Activated naive CD8-positive, alpha-beta T cell treated with anti-CD3 and anti-CD28 coated beads, Interleukin-2, amount 50 U/mL, for 16 hours (primary cell): ENCODE data around the gene BMERB1.
"Not testable (repeated sequence)": the region's sequence is repeated elsewhere in the genome, so short reads cannot be mapped to it uniquely, and the experiment has no call there.

ENCODE experiments used
- DNase-seq: peaks from one replicate; pipeline ENCODE4 v3.0.0-alpha.2; 2020; ENCODE audit warnings: low read depth, low spot score

BMERB1 gene

DNA sequence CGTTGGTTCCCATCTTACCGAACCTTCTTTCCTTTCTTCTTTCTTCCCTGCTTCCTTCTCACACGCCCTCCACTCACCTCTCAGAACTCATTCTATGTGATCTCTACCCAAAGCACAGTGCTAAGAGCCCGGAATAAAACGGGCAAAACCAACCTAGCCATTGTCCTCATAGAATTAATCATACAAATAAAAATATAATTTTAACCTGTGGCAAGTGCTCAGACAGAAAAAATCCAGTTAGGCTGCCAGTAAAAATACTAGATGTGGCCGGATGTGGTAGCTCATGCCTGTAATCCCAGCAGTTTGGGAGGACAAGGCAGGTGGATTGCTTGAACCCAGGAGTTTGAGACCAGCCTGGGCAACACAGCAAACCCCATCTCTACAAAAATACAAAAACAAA lies 27.0 kb downstream of the BMERB1 start:
- no peak for DNase-seq

DNA sequence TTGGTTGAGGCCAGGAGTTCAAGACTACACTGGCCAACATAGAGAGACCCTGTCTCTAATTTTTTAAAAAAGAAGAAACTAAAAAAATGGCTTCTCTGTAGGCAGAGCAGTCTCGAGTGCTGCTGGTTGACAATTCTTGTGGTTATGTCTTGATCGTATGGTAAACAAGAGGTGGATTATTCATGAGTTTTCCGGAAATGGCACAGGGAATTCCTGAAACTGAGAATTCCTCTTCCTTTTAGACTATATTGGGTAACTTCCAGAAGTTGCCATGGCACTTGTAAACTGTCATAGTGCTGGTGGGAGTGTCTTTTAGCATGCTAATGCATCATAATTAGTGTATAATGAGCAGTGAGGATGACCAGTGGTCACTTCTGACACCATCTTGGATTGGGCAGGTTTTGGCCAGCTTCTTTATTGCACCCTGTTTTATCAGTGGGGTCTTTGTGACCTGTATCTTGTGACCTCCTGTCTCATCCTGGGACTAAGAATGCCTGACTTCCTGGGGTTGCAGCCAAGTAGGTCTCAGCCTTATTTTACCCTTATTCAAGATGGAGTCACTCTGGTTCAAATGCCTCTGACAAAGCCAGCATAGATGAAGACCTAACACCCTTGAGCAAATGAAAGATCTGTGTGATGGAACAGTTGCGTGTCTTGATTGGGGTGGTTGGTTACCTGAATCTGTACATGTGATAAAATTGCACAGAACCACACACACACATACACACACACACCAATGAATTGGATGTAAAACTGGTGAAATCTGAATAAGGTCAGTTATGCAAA lies 30.2 kb downstream of the BMERB1 start:
- no peak for DNase-seq

DNA sequence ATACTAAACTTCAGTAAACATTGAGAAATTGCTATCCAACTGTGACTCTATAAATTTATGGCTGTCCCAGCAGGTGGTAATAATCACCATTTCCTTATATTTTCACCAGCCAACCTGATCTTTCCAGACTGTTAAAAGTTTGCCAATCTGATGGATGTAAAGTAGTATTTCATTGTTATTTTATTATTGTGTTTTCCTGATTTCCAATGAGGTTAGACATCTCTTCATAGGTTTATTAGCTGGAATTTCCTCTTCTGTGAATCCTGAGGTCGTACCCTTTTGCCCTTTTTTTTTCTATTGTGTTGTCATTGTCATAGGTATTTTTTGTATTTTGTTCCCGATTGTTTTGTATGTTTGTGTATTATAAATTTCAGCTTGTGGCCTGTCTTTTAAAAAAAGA lies 31.7 kb downstream of the BMERB1 start:
- DNase-seq: no peak

DNA sequence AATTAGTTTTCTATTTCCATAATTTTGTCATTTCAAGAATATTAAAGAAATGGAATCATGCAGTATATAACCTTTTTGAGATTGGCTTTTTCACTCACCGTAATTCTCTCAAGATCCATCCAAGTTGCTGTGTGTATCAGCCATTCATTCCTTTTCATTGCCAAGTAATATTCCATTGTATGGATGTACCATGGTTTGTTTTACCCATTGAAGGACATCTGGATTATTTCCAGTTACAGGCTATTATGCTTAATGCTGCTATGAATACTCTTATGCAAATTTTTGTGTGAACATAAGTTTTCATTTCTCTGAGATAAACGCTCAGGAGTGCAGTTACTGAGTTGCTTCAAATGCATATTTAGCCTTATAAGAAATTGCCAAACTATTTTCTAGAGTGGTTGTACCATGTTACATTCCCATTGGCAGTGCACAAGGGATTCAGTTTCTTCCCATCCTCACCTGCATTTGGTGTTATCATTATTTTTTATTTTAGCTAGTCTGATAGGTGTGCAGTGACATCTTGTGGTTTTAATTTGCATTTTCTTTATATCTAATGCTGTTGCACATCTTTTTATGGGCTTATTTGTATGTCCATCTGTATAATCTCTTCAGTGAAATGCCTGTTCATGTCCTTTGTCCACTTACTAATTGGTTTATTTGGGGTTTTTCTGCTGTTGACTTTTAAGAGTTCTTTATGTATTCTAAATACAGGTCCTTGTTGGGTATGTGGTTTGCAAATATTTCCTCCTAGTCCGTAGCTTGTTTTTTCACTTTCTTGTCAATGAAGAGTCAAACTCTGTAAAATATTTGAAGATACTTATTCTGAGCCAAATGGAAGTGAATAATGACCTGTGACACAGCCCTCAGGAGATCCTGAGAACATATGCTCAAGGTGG lies 32.7 kb downstream of the BMERB1 start:
- no peak for DNase-seq

DNA sequence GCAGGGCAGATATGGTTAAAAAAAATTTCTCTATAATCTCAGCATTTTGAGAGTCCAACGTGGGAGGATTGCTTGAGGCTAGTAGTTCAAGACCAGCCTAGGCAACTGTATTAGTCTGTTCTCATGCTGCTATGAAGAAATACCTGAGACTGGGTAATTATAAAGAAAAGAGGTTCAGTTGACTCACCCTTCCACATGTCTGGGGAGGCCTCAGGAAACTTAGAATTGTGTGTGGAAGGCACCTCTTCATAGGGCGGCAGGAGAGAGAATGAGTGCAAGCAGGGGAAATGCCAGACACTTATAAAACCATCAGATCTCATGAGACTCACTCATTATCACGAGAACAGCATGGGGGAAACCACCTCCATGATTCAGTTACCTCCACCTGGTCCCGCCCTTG lies 42.6 kb downstream of the BMERB1 start:
- not testable (repeated sequence) for DNase-seq

DNA sequence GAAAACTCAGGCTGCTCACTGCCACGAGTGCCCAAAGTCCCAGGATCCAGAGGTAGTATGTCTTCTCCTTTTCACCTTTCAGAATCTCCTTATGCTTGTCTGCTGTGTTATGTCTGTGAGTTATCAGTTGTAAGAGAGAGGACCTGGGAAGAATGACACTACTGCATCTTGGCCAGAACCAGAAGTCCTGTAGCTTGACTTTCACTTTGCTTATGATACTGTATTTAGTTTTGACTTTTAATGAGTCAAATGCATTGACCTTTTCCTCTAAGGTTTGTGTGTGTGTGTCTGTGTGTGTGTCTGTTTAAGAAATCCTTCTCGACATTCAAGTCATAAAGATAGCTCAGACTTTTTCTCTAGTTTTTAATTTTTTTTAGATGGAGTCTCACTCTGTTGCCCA lies 43.4 kb downstream of the BMERB1 start:
- DNase-seq: no peak

DNA sequence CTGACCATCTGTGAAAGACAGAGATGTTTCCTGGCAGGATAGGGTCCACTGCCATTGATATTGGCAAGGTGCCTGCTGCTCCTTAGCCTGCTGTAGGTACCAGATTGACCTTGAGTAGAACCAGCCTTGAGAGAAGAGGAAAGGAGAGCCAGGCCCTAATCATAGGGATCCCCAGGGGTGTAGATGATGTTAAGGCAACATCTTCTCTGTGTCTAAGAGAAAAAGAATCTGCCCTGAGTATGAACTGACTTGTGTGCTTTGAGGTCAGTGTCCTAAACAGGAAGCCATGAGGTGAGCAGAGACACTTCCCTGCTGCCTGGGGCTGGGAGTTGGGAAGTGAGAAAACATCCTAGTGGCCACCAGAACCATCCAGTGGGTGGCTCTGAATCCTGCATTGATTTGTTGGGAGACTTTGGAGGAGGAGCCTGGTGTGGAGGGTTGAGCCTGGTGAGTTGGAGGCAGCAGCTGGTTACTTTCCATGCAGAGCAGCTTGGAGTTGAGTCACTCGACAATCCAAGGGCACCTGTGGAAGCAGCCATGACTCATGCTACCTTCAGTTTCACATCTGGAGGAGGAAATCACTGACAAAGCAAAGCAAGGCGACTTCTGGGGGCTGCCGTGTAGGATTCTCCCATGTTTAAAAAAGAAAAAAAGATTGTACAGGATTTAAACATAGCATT lies 47.8 kb downstream of the BMERB1 start:
- peak; percentile 14 for DNase-seq

DNA sequence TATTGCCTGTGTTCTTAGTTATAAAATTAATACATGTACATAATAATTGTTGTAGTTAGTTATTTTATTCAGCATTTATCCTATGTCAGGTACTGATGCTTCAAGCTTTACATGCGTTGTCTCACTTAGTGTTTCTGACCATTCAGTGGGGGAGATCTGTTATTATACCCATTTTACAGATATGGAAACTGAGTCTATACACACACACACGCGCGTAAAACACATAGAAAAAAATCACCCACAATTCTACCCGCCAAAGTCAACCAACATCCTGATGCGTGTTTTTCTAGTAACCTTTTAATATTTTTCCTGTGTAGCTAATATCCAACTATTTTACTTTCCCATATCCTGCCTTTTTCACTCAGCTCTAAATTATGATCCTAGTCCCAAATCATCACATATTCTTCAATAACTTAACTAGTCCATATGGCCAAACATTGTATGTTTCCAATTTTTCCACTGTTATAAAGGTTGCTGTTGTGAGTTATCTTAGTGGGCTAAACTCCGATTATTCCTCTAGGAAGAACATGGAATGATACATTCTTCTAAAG lies 48.4 kb downstream of the BMERB1 start:
- no peak for DNase-seq

DNA sequence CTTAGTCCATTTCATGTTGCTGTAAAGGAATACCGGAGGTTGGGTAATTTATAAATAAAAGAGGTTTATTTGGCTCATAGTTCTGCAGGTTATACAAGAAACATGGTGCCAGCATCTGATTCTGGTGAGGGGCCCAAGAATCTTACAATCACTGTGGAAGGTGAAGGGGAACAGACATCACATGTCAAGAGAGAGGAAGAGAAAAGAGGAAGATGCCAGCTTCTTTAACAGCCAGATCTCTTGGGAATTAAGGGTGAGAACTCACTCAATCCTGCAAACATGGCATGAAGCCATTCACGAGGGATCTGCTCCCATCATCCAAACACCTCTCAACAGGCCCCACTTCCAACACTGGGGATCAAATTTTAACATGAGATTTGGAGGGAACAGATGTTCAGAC lies 49.5 kb downstream of the BMERB1 start:
- DNase-seq: no peak

DNA sequence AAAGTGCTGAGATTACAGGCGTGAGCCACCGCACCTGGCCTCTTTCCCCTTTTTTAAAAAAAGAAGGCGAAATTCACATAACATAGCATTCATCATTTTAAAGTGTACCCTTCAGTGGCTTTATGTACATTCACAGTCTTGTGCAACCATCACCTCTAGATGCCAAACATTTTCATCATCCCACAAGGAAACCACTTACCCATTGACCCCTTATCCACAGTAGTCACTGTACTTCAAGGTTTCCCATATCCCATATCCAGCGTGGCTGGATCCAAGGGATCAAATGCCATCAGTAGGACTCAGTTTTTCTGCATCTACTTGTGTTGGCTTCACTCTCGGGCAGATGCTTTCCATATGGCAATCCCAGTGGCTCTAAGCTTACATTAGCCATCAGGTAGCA lies 50.3 kb downstream of the BMERB1 start:
- DNase-seq: no peak

DNA sequence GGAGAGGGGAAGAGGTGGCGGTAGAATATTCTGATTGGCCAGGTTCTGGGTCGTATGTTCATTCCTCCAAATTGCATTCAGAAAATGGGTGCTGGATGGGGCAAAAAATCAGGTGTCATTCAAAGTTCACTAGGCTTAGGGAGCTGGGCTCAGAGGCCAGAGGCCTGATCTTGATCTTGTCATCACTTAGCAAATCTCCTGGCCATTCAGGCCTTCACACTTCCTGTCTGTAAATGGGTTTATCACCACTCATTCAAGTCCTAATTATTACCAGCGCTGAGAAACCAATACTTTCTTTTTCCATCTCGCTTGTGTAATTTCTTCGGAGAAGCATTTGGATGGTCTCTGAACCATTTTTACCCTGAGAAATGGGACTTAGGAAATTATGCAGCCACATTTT lies 50.8 kb downstream of the BMERB1 start:
- DNase-seq: no peak

DNA sequence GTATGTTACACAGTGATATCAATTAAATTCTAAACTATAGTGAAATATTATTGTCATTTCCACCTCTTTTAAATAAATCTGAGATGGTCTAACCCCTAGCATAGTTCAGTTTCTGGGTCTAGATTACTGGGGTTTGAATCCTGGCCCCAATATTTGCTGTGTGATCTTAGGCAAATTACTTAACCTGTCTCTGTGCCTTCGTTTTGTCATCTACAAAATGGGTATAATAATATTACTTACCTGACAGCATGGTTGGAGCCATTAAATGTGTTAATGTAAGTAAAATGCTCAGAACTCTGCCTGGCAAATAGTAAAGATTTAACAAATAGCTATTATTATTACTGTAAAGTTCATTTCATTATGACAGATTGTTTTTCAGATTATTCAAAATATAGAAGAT lies 52.3 kb downstream of the BMERB1 start:
- no peak for DNase-seq

DNA sequence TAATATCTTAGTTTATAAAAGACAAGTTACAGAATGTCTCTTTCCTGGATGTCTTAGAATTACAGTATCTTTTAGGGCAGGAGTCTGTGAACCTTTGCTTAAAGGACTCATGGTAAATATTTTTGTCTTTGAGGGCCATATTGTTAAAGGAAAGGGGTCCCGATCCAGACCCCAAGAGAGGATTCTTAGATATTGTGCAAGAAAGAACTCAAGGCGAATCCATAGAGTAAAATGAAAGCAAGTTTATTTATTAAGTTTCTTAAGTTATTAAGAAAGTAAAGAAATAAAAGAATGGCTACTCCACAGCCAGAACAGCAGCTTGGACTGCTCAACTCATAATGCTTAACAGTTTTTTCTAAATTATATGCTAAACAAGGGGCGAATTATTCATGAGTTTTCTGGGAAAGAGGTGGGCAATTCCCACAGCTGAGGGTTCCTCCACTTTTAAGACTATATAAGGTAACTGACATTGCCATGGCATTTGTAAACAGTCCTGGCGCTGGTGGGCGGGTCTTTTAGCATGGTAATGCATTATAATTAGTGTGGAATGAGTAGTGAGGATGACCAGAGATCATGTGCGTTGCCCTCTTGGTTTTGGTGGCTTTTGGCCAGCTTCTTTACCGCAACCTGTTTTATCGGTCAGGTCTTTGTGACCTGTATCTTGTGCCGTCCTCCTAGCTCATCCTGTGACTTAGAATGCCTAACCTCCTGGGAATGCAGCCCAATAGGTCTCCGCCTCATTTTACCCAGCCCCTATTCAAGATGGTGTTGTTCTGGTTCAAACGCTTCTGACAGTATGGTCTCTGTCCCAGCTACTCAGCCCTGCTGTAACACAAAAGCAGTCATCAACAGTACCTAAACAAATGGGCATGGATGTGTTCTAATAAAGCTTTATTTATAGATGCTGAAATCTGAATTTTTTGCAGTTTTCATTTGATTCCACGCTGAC lies 53.2 kb downstream of the BMERB1 start:
- no peak for DNase-seq

DNA sequence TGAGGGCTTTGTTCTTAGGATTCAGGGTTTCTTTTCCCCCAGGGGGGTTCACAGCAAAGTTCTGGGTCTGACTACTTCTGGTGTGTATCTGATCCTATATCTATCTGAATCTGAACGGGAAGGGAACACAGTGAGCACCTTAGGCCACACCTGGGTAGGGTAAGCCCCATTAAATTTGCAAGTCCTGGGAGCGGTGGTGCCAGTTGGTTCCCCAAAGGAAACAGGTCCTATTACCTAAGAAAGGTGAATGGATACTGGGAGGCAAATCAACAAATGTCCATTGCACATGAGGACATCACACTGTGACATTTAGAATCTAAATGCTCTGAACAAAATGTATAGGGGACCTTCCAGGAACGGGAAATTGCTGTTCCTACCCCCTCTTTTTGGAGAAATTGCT lies 54.6 kb downstream of the BMERB1 start:
- no peak for DNase-seq

DNA sequence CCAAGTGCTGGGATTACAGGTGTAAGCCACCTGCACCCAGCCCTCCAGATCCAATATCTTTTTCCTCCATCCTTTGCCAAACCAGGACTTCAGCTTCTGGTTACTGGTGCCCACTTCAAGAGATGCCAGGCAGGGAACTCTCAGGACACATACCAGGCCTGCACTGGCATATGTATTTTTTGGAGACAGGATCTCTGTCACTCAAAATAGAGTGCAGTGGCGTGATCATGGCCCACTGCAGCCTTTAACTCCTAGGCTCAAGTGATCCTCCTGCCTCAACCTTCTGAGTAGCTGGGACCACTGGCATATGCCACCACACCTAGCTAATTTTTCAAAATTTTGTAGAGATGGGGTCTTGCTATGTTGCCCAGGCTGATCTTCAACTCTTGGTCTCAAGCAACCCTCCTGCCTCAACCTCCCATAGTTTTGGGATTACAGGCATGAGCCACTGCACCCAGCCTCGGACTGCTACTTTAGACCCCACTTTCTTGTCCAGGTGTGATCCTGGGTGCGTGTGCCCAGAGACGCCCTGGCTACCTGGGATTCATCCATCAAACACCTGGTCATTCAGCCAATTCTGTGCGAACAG lies 55.8 kb downstream of the BMERB1 start:
- DNase-seq: no peak

DNA sequence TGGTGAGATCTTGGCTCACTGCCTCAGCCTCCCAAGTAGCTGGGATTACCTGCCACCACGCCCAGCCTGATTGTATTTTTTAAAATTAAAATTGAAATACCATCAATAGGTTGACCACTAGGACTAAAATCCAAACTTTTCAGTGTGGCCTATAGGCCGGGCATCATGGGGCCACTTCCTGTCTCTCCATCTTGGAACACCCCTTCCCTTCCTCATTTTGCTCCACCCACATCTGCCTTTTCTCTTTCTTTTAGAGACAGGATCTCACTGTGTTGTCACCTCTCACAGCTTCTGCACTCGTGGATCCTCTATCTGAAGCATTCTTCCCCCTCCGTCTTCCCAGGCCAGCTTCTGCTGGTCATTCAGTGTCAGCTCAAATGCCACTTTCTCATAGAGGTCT lies 57.0 kb downstream of the BMERB1 start:
- no peak for DNase-seq

DNA sequence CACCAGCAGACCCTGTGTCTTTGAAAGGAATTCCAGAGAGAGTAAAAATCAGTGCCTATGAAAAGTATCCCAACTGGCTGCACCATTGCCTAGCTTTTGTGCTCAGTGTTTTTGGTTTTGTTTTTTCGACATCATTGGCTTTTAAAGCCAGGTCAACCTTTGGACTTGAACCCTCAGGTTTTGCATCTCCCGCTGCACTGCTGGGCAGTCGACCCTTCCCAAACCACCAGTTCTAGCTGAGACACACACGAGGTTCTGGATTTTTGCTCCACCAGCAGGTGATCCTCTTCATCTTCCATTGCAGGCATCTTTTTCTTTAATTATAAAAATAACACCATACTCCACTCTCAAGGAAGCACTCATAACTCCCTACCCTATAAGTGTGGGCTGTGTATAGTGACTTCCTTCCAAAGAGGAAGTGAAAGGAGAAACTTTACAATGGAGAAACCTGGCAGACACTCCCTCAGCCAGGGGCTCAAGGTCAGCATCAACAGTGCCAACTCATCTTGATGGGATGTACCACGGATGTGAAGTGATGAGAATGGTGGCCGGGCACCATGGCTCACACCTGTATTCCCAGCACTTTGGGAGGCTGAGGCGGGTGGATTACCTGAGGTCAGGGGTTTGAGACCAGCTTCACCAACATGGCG lies 57.8 kb downstream of the BMERB1 start:
- DNase-seq: no peak

DNA sequence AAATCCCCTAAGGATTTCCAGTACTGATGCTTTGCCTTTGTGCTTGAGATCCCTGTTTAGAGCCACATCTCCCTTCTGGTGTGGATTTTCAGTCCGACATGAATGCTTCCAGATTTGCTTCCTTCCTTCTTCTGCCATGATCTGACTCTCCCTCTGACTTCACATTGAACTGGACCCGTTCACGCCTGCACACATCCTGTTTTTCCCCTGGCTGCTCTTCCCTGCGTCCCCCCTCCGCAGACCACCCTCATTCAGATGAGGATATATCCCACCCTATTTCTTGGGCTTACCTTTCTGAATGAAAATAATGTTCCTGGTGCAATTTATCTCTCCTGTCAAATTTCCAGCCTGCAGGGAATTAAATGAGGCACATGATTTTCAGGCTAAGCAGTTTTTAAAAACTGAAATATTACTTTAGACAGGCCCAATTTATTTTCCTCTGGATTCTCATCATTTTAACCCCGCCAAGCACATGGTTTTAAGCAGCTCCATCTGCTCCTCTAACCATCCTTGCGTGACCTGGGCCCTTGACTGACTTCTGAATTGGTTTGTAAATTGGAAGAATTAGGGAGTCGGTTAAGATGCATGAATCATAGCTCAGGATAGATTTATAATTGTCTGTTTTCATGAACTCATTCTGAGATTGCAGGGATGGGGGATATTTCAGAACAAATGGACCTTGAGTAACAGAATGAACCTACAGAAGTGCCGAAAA lies 59.2 kb downstream of the BMERB1 start:
- no peak for DNase-seq

DNA sequence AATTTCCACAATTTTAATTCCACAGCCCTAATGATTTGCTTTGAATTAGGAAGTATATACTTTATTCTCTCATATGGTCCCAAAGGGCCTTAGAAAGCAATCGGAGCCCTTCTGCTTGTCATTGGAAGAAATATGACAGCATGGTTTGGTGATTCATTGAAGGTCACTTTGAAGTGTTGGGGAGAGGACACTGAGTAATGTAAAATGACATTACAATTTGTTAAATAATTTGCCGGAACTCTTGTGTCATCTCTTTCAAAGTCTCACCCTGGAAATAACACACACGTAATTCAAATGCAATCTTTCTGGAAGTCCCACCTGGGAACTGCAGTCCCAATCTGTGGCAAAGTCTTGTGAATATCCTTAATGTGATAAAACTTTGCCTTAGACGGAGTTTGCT lies 59.8 kb downstream of the BMERB1 start:
- no peak for DNase-seq
